Right atrium auricular region (tissue), 2 donors: ENCODE data around the gene ARID3C. TPM values are rescaled to one million over a fixed set of nuclear protein-coding genes. Genes with fewer than 3 reads are reported as not detected.

ENCODE experiments used
- DNase-seq: peaks from one replicate; pipeline ENCODE4 v3.0.0-alpha.2; 2019; ENCODE audit warnings: low spot score
- H3K27ac ChIP-seq, 2 donors: fragments of 200-600 bp; sonication (generic); 1 replicate in 1 of 2; 2 replicates in 1 of 2; pipeline ENCODE4 v1.5.1; 2016 to 2019
- H3K27me3 ChIP-seq, 2 donors: fragments of 200-600 bp; sonication (generic); one replicate each; pipeline versions ENCODE4 v1.5.1 to v1.6.0; 2017 to 2019
- H3K36me3 ChIP-seq: fragments of 200-600 bp; sonication (generic); one replicate; pipeline ENCODE4 v1.5.1; 2016
- H3K4me1 ChIP-seq, 2 donors: fragments of 200-600 bp; sonication (generic); one replicate each; pipeline versions ENCODE4 v1.5.1 to v1.6.0; 2017 to 2019
- H3K4me3 ChIP-seq, 2 donors: fragments of 200-600 bp; sonication (generic); 1 replicate in 1 of 2; 2 replicates in 1 of 2; pipeline ENCODE4 v1.5.1; 2017 to 2019; ENCODE audit warnings: mild to moderate bottlenecking in 1 of 2, moderate library complexity in 1 of 2
- H3K9me3 ChIP-seq, 2 donors: fragments of 200-600 bp; sonication (generic); one replicate each; pipeline ENCODE4 v1.5.1; 2019
- total RNA-seq, 2 donors: library from RNA; depleted of rRNA; stranded (reverse); fragments of >200 nt; gene quantifications; one replicate each; pipeline ENCODE4 v1.1.0, GENCODE V29; 2016
- TF ChIP-seq, protein P1 (sequence below), 2 donors: fragments of 200-600 bp; sonication (generic); IDR thresholded peaks; one replicate each; pipeline ENCODE4 v1.5.1; 2019; ENCODE audit warnings: antibody characterized with exemption in 2 of 2

ARID3C gene
- total RNA-seq, 2 donors from 2014 or later: not detected

DNA sequence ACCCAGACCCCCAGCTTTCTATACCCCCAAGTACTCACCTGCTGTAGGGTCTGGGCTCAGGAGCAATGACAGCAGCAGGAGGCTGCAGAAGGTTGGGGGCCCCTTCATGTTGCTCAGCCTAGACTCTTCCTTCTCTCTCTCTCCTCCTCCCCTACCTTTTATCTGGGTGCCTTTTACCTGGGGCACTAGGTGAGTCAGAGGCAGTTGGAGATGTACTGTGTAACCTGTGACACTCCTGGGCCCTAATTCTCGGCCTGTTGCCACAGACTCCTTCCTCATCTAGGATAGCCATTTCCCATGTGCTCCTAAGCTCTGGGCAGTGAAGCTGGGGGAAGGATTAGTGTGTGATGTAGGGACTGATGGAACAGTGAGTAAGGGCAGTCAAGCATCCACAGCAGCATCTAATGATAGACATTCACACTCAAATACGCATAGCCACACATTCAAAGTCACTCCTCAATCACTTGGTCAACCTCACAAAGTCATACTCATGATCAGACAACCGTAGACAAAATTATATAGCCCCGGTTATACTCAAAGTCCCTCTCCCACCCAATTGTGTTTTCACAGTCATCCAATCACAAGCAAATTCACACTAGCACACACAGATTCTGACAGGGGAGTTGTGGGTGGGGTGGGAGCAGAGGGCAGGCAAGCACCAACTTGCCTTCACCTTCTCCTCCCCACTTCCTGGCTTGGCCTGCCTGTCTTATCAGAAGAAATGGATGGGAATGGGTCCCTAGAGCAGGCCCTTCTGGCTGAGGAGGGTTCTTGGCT is 33.8 kb upstream of the ARID3C start, which contains the start of gene CCL27:
TSS of gene CCL27 (minus strand) at position 132 of the 777 bp plus-strand sequence. CDS start at position 108, 24 bp downstream.
- DNase-seq: no peak
- no peak within 1 kb of the TSS for H3K27ac ChIP-seq
- H3K4me1 ChIP-seq: peaks cover 0 to 20% of the 10 kb centered on the region in 2 donors
- peaks cover 7% of the 10 kb centered on the region for H3K36me3 ChIP-seq
- H3K4me3 ChIP-seq: no peak within 1 kb of the TSS
- TF ChIP-seq, protein P1, sequence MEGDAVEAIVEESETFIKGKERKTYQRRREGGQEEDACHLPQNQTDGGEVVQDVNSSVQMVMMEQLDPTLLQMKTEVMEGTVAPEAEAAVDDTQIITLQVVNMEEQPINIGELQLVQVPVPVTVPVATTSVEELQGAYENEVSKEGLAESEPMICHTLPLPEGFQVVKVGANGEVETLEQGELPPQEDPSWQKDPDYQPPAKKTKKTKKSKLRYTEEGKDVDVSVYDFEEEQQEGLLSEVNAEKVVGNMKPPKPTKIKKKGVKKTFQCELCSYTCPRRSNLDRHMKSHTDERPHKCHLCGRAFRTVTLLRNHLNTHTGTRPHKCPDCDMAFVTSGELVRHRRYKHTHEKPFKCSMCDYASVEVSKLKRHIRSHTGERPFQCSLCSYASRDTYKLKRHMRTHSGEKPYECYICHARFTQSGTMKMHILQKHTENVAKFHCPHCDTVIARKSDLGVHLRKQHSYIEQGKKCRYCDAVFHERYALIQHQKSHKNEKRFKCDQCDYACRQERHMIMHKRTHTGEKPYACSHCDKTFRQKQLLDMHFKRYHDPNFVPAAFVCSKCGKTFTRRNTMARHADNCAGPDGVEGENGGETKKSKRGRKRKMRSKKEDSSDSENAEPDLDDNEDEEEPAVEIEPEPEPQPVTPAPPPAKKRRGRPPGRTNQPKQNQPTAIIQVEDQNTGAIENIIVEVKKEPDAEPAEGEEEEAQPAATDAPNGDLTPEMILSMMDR (IDR thresholded peaks at IDR 0.05): no peak
- H3K9me3 ChIP-seq: no peaks in the 10 kb centered on the region
- no peaks in the 10 kb centered on the region for H3K27me3 ChIP-seq

DNA sequence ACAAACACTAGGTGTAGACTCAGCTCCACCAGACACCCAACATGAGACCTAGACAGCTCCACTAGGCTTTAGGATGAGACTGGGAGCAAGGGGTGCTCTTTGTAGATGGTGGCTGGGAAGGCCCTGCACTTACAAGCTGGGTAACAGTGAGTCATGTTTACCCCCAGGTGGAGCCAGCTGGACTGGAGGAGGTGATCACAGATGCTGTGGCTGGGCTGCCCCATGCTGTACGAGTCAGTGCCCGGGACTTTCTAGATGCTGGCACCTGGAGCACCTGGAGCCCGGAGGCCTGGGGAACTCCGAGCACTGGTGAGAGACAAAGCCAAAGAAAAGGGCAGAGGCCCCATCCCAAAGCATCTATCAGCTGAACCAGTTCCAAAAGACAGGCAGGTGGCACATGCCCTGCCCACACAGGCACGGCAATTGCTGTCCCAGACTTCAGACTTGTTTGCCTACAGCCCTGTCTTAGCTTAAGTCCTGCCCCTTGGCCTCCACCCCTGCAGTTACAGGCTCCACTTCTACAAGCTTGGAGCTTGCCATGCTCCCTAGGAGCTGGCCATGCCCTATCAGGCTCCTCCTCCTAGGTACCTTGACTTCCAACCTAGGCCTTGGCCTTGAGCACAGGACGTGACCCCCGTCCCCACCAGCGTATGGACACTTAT is 30.9 kb upstream of the ARID3C start:
- Histone ChIP-seq H3K4me1 (peaks cover 0 to 29% of the 10 kb centered on the region in 2 donors), H3K27me3 (no peaks in the 10 kb centered on the region), H3K4me3 (no peak overlapping the region), H3K27ac (no peak overlapping the region), H3K36me3 (peaks cover 7% of the 10 kb centered on the region), H3K9me3 (no peaks in the 10 kb centered on the region)
- TF ChIP-seq, protein P1 (IDR thresholded peaks at IDR 0.05): no peak
- DNase-seq: no peak

DNA sequence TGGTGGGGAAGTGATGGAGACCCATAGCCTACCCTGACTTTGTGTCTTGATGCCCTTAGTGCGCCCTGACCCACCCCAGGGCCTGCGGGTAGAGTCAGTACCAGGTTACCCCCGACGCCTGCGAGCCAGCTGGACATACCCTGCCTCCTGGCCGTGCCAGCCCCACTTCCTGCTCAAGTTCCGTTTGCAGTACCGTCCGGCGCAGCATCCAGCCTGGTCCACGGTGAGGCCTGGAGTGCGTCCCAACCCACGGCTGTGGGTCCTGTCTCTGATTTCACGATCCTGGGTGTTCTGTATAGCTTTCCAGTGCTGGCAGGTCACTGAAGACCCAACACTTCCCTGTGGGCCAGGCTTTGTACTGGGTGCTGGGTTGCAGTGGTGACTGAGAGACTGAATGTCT is 29.6 kb upstream of the ARID3C start:
- H3K4me1 ChIP-seq: peaks cover 0 to 33% of the 10 kb centered on the region in 2 donors
- TF ChIP-seq, protein P1 (IDR thresholded peaks at IDR 0.05): no peak
- H3K36me3 ChIP-seq: peaks cover 7% of the 10 kb centered on the region
- H3K9me3 ChIP-seq: no peaks in the 10 kb centered on the region
- DNase-seq: no peak
- H3K27me3 ChIP-seq: no peaks in the 10 kb centered on the region
- no peak overlapping the region for H3K27ac ChIP-seq
- H3K4me3 ChIP-seq: no peak overlapping the region

DNA sequence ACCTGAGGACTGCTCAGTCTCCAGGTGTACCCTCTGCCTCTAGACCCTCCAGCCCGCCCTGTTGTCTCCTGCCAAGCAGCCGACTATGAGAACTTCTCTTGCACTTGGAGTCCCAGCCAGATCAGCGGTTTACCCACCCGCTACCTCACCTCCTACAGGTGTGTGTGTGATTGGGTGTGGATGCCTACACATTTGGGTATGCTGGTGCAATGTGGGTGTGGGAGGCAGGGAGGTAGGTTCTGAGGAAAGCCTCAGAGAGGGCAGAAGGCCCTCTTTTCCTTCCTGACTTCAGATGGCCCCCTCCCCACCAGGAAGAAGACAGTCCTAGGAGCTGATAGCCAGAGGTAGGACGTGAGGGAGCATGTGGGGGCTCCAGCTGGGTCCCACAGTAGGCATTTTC is 28.1 kb upstream of the ARID3C start:
- no peaks in the 10 kb centered on the region for H3K9me3 ChIP-seq
- peaks cover 0 to 46% of the 10 kb centered on the region in 2 donors for H3K4me1 ChIP-seq
- no peak overlapping the region for H3K4me3 ChIP-seq
- TF ChIP-seq, protein P1 (IDR thresholded peaks at IDR 0.05): no peak
- peaks cover 7% of the 10 kb centered on the region for H3K36me3 ChIP-seq
- no peaks in the 10 kb centered on the region for H3K27me3 ChIP-seq
- no peak overlapping the region for H3K27ac ChIP-seq
- no peak for DNase-seq

DNA sequence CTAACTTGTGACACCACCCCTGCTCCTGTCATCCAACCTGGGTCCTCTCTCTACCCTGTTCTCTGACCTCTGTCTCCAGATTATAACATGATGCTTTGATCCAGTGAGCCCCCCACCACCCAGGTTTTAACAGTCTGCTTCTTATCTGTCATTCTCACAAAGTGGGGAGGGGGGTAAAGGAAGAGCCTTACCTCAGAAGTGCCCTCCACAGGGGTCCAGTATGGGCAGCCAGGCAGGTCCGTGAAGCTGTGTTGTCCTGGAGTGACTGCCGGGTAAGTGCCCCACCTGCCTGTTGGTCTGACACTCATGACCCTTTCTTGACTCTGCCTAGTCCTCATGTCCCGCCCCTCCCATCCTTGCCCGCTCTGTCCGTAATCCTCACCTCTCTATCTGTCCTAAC is 26.5 kb upstream of the ARID3C start:
- H3K27me3 ChIP-seq: no peaks in the 10 kb centered on the region
- TF ChIP-seq, protein P1 (IDR thresholded peaks at IDR 0.05): no peak
- peaks cover 5% of the 10 kb centered on the region for H3K36me3 ChIP-seq
- no peak for DNase-seq
- peaks cover 0 to 59% of the 10 kb centered on the region in 2 donors for H3K4me1 ChIP-seq
- peak overlapping the region; percentile 85 to 93 for H3K27ac ChIP-seq
- H3K9me3 ChIP-seq: no peaks in the 10 kb centered on the region
- H3K4me3 ChIP-seq: no peak overlapping the region
